GM19238 (cell line): ENCODE measurements around the gene SHISA9.

Experiments used
- DNase-seq: peaks from one replicate; pipeline ENCODE4 v3.0.0; 2011; ENCODE audit warnings: low spot score; ENCODE audit not compliant: insufficient read length

Gene SHISA9

GRCh38 chr16:12944300-12944699 lies 42.9 kb downstream of the SHISA9 start:
- DNase-seq: no peak

- no peak for DNase-seq
Measured at GRCh38 chr16:12951392-12951791, 50.0 kb downstream of the SHISA9 start.

GRCh38 chr16:12951976-12952375 lies 50.6 kb downstream of the SHISA9 start:
- no peak for DNase-seq

- DNase-seq: no peak
Measured at GRCh38 chr16:12958366-12958765, 57.0 kb downstream of the SHISA9 start.

- no peak for DNase-seq
Measured at GRCh38 chr16:12959072-12959471, 57.7 kb downstream of the SHISA9 start.

GRCh38 chr16:12961626-12962025 lies 60.2 kb downstream of the SHISA9 start:
- DNase-seq: no peak

GRCh38 chr16:12964461-12964860 lies 63.1 kb downstream of the SHISA9 start:
- DNase-seq: no peak

GRCh38 chr16:12965274-12965804 lies 63.9 kb downstream of the SHISA9 start:
- no peak for DNase-seq

- no peak for DNase-seq
Measured at GRCh38 chr16:12971241-12971640, 69.8 kb downstream of the SHISA9 start.

GRCh38 chr16:12972246-12972645 lies 70.8 kb downstream of the SHISA9 start:
- no peak for DNase-seq

GRCh38 chr16:12975766-12976165 lies 74.4 kb downstream of the SHISA9 start:
- DNase-seq: no peak

- DNase-seq: no peak
Measured at GRCh38 chr16:12976496-12976895, 75.1 kb downstream of the SHISA9 start.

GRCh38 chr16:12976936-12977335 lies 75.5 kb downstream of the SHISA9 start:
- no peak for DNase-seq

- DNase-seq: no peak
Measured at GRCh38 chr16:12985516-12985915, 84.1 kb downstream of the SHISA9 start.

GRCh38 chr16:12988071-12988470 lies 86.7 kb downstream of the SHISA9 start:
- no peak for DNase-seq

GRCh38 chr16:12992066-12992465 lies 90.7 kb downstream of the SHISA9 start:
- no peak for DNase-seq

GRCh38 chr16:12994402-12994801 lies 93.0 kb downstream of the SHISA9 start:
- no peak for DNase-seq

- DNase-seq: no peak
Measured at GRCh38 chr16:12995721-12996372, 94.4 kb downstream of the SHISA9 start.

- DNase-seq: no peak
Measured at GRCh38 chr16:12998361-12999085, 97.1 kb downstream of the SHISA9 start.

- DNase-seq: no peak
Measured at GRCh38 chr16:12999368-12999767, 98.0 kb downstream of the SHISA9 start.

- no peak for DNase-seq
Measured at GRCh38 chr16:13005721-13006247, 104.4 kb downstream of the SHISA9 start.

- no peak for DNase-seq
Measured at GRCh38 chr16:13012601-13013000, 111.2 kb downstream of the SHISA9 start.

GRCh38 chr16:13013043-13013442 lies 111.6 kb downstream of the SHISA9 start:
- DNase-seq: no peak
